ENCODE results near the gene SLC25A27. TPM values are rescaled to one million over a fixed set of nuclear protein-coding genes. Genes with fewer than 3 reads are reported as not detected.

SLC25A27 gene
- total and polyA plus RNA-seq, 7 experiments from 2014 or later = 0.48 to 5.7 (median 1.8) TPM; not detected in 2

DNA sequence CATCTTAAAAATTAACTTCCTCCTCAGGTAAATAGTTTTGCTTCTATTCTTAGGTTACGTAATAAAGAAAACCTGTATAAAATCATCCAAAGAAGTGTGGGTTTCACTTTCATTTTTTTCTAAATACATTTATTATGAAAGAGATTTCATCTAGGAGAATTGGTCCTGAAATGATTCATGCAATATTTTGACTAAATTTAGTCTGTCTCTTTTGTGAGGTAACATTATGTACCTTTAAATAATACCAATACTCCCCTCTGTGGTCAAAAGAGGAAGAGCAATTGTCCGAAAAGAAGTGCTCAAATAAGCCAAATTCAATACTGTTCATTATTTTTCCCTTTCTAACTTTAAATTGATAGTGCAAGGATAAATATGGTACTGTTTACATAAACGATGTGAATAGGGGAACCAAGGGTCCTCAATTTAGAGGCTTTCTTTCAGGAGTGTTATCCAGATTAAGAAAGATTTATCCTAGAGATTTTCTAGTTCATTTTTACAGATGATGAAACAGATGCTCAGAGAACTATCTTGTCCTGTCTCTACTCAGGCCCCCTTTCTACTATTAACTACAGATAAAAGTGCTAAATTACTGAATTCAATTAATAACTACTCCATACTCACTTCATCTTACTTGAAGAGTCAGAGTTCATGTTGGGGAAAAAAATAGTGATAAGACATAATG is 26.4 kb upstream of the SLC25A27 start:
- CTCF ChIA-PET = no interaction called here
- Mint-ChIP-seq H3K27me3 (peaks cover 7 to 34% (median 17%) of the 10 kb centered on the region in 5 donors), H3K4me1 (peaks cover 0 to 6% (median 4%) of the 10 kb centered on the region in 7 donors)

GRCh38 chr6:46626976-46627375 is 25.8 kb upstream of the SLC25A27 start:
- no peak overlapping the region for H3K4me3 Mint-ChIP-seq
- no peaks in the 10 kb centered on the region for H3K36me3 Mint-ChIP-seq
- ChIA-PET CTCF (no interaction called here), POLR2A (no interaction called here)
- peaks cover 0 to 6% (median 4%) of the 10 kb centered on the region in 7 donors for H3K4me1 Mint-ChIP-seq
- H3K27ac Mint-ChIP-seq = no peak overlapping the region
- Histone ChIP-seq H3K27me3 (ENCODE audit: control insufficient read depth in 2 of 2, insufficient read depth in 2 of 2, low read length in 2 of 2) (peaks cover 0 to 3% of the 10 kb centered on the region in 2 donors), H3K9me3 (ENCODE audit: control insufficient read depth in 2 of 3, low read length in 3 of 3) (no peaks in the 10 kb centered on the region), H3K27ac (ENCODE audit: low read depth, low read length) (no peak overlapping the region), H3K4me1 (ENCODE audit: control insufficient read depth in 2 of 2, insufficient read depth in 2 of 2, low read length in 2 of 2) (no peaks in the 10 kb centered on the region), H3K36me3 (ENCODE audit: control insufficient read depth in 2 of 3, insufficient read depth in 3 of 3, low read length in 3 of 3) (no peaks in the 10 kb centered on the region), H3K4me3 (ENCODE audit: low read length) (no peak overlapping the region)
- DNase-seq (no peak), ATAC-seq (no peak)
- H3K9me3 Mint-ChIP-seq = no peaks in the 10 kb centered on the region
- peaks cover 9 to 32% (median 17%) of the 10 kb centered on the region in 5 donors for H3K27me3 Mint-ChIP-seq
- intact Hi-C loops (cut with micrococcal nuclease) = loop anchor here (1.0 kb wide), 3 partner anchors 208 to 537 kb away; no protein-coding TSS in a partner anchor

More for the DNA sequence above, 26.4 kb upstream of the SLC25A27 start:
- Mint-ChIP-seq H3K4me3 (peak overlapping the region in 5 of 10 donors; percentile 5 to 70 (median 47)), H3K27ac (peak overlapping the region in 1 of 9 donors; percentile 0), H3K9me3 (no peaks in the 10 kb centered on the region), H3K36me3 (no peaks in the 10 kb centered on the region)
- POLR2A ChIA-PET = no interaction called here
- intact Hi-C loops (cut with micrococcal nuclease) = loop anchor here (1.0 kb wide), 3 partner anchors 207 to 536 kb away; no protein-coding TSS in a partner anchor
- H3K27me3 ChIP-seq (ENCODE audit: control insufficient read depth in 2 of 2, insufficient read depth in 2 of 2, low read length in 2 of 2) = peaks cover 0 to 3% of the 10 kb centered on the region in 2 donors
- no peak overlapping the region for H3K27ac ChIP-seq (ENCODE audit: low read depth, low read length)
- DNase-seq (peak in 4 of 9 donors; percentile 1 to 8 (median 2)), ATAC-seq (no peak)
- no peaks in the 10 kb centered on the region for H3K36me3 ChIP-seq (ENCODE audit: control insufficient read depth in 2 of 3, insufficient read depth in 3 of 3, low read length in 3 of 3)
- H3K4me3 ChIP-seq (ENCODE audit: low read length) = no peak overlapping the region
- no peaks in the 10 kb centered on the region for H3K9me3 ChIP-seq (ENCODE audit: control insufficient read depth in 2 of 3, low read length in 3 of 3)
- no peaks in the 10 kb centered on the region for H3K4me1 ChIP-seq (ENCODE audit: control insufficient read depth in 2 of 2, insufficient read depth in 2 of 2, low read length in 2 of 2)

DNA sequence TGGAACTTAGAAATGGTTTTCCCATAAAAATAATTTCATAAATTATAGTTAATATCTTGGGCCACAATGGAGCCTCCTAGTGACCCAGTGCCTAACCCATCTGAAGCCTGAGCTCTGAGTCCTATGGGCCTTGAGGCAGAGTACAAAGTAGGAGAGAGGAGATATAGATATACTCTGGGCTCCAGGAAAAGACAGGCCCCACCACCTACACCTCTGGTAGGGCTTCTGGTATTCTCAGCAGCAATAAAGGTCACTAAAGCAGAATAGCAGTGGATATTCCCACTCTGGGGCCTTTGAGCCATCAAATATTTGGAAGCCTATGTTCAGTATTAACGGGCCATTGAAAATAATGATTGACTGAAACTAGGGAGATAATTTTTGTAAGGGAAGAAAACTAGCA is 24.3 kb upstream of the SLC25A27 start:
- no peak overlapping the region for H3K4me3 Mint-ChIP-seq
- no peak overlapping the region for H3K27ac ChIP-seq (ENCODE audit: low read depth, low read length)
- H3K9me3 Mint-ChIP-seq = no peaks in the 10 kb centered on the region
- H3K4me3 ChIP-seq (ENCODE audit: low read length) = no peak overlapping the region
- H3K36me3 Mint-ChIP-seq = no peaks in the 10 kb centered on the region
- ChIA-PET POLR2A (no interaction called here), CTCF (no interaction called here)
- peaks cover 0 to 6% (median 4%) of the 10 kb centered on the region in 7 donors for H3K4me1 Mint-ChIP-seq
- no peaks in the 10 kb centered on the region for H3K36me3 ChIP-seq (ENCODE audit: control insufficient read depth in 2 of 3, insufficient read depth in 3 of 3, low read length in 3 of 3)
- DNase-seq (no peak), ATAC-seq (no peak)
- H3K9me3 ChIP-seq (ENCODE audit: control insufficient read depth in 2 of 3, low read length in 3 of 3) = no peaks in the 10 kb centered on the region
- H3K27ac Mint-ChIP-seq = no peak overlapping the region
- H3K4me1 ChIP-seq (ENCODE audit: control insufficient read depth in 2 of 2, insufficient read depth in 2 of 2, low read length in 2 of 2) = no peaks in the 10 kb centered on the region
- peaks cover 3 to 26% (median 13%) of the 10 kb centered on the region in 5 donors for H3K27me3 Mint-ChIP-seq
- peaks cover 0 to 3% of the 10 kb centered on the region in 2 donors for H3K27me3 ChIP-seq (ENCODE audit: control insufficient read depth in 2 of 2, insufficient read depth in 2 of 2, low read length in 2 of 2)
- intact Hi-C loops (cut with micrococcal nuclease) = no loop called here

DNA sequence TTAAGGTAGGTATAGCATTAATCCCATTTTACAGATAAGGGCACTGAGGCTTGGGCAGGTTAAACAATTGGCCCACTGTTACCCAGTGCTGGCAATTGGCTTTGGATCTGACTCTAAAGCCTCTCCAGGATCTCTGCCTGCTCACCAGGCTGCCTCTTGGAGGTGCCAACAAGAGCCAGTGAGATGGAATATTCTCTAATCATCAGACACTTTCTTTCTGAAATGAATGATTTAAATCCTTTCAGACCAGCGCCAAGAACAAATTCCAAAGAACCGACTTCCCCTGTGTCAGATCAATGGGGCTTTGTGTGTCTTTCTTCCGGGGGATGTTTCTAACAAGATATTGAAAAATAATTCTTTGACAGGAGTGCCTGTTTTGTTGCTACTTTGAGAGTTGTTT is 23.8 kb upstream of the SLC25A27 start:
- no peak overlapping the region for H3K4me3 ChIP-seq (ENCODE audit: low read length)
- ChIA-PET POLR2A (no interaction called here), CTCF (no interaction called here)
- H3K27me3 Mint-ChIP-seq = peaks cover 0 to 21% (median 9%) of the 10 kb centered on the region in 5 donors
- no peaks in the 10 kb centered on the region for H3K9me3 ChIP-seq (ENCODE audit: control insufficient read depth in 2 of 3, low read length in 3 of 3)
- H3K27ac Mint-ChIP-seq = no peak overlapping the region
- ATAC-seq (no peak), DNase-seq (no peak)
- H3K4me3 Mint-ChIP-seq = no peak overlapping the region
- no peaks in the 10 kb centered on the region for H3K9me3 Mint-ChIP-seq
- no peak overlapping the region for H3K27ac ChIP-seq (ENCODE audit: low read depth, low read length)
- no peaks in the 10 kb centered on the region for H3K4me1 ChIP-seq (ENCODE audit: control insufficient read depth in 2 of 2, insufficient read depth in 2 of 2, low read length in 2 of 2)
- intact Hi-C loops (cut with micrococcal nuclease) = no loop called here
- H3K4me1 Mint-ChIP-seq = peaks cover 0 to 6% (median 4%) of the 10 kb centered on the region in 7 donors
- H3K36me3 ChIP-seq (ENCODE audit: control insufficient read depth in 2 of 3, insufficient read depth in 3 of 3, low read length in 3 of 3) = no peaks in the 10 kb centered on the region
- H3K27me3 ChIP-seq (ENCODE audit: control insufficient read depth in 2 of 2, insufficient read depth in 2 of 2, low read length in 2 of 2) = peaks cover 0 to 3% of the 10 kb centered on the region in 2 donors
- no peaks in the 10 kb centered on the region for H3K36me3 Mint-ChIP-seq

DNA sequence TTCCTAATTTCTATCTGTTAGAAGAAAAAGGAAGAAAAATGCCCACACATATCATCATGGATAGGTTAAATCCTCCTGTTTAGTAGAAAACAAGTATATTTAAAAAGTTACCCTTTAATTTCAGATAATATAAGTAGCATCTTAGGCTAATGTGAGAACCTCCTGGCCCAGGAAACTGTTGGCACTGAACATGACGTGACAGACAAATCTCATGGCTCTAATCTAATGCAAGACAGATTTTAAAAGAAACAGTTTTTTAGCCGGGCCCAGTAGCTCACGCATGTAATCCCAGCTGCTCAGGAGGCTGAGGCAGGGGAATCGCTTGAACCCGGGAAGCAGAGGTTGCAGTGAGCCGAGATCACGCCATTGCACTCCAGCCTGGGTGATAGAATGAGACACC is 23.1 kb upstream of the SLC25A27 start:
- H3K9me3 ChIP-seq (ENCODE audit: control insufficient read depth in 2 of 3, low read length in 3 of 3) = no peaks in the 10 kb centered on the region

DNA sequence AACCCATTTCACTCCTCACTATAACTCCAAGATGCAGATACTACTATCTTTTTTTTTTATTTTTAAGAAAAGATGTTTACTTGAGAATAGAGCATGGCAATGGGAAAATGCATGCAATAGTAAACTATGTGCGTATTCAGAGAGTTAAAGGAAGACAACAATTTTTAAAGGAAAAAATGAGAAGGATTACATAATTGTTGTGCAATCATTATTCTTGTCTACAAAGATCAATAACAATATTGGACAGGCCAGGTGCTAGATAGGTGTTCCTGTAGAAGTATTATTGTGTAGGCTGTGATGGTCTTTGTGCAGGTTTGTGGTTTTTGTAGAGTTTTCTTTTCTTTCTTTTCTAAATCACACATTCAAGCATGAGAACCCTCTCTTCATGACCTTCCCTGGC is 20.7 kb upstream of the SLC25A27 start:
- no peaks in the 10 kb centered on the region for H3K27me3 ChIP-seq (ENCODE audit: control insufficient read depth in 2 of 2, insufficient read depth in 2 of 2, low read length in 2 of 2)
- Mint-ChIP-seq H3K9me3 (no peaks in the 10 kb centered on the region), H3K36me3 (no peaks in the 10 kb centered on the region), H3K4me1 (no peaks in the 10 kb centered on the region), H3K27ac (no peak overlapping the region), H3K4me3 (no peak overlapping the region), H3K27me3 (peaks cover 0 to 15% (median 5%) of the 10 kb centered on the region in 5 donors)
- no peak overlapping the region for H3K27ac ChIP-seq (ENCODE audit: low read depth, low read length)
- no peaks in the 10 kb centered on the region for H3K36me3 ChIP-seq (ENCODE audit: control insufficient read depth in 2 of 3, insufficient read depth in 3 of 3, low read length in 3 of 3)
- ChIA-PET CTCF (no interaction called here), POLR2A (no interaction called here)
- no peak overlapping the region for H3K4me3 ChIP-seq (ENCODE audit: low read length)
- intact Hi-C loops (cut with micrococcal nuclease) = no loop called here
- DNase-seq (no peak), ATAC-seq (no peak)
- H3K4me1 ChIP-seq (ENCODE audit: control insufficient read depth in 2 of 2, insufficient read depth in 2 of 2, low read length in 2 of 2) = no peaks in the 10 kb centered on the region
- no peaks in the 10 kb centered on the region for H3K9me3 ChIP-seq (ENCODE audit: control insufficient read depth in 2 of 3, low read length in 3 of 3)

More for the DNA sequence above, 23.1 kb upstream of the SLC25A27 start:
- H3K27me3 Mint-ChIP-seq = peaks cover 0 to 17% (median 9%) of the 10 kb centered on the region in 5 donors
- no peak overlapping the region for H3K4me3 Mint-ChIP-seq
- Histone ChIP-seq H3K4me1 (ENCODE audit: control insufficient read depth in 2 of 2, insufficient read depth in 2 of 2, low read length in 2 of 2) (no peaks in the 10 kb centered on the region), H3K27ac (ENCODE audit: low read depth, low read length) (no peak overlapping the region), H3K36me3 (ENCODE audit: control insufficient read depth in 2 of 3, insufficient read depth in 3 of 3, low read length in 3 of 3) (no peaks in the 10 kb centered on the region), H3K27me3 (ENCODE audit: control insufficient read depth in 2 of 2, insufficient read depth in 2 of 2, low read length in 2 of 2) (peaks cover 0 to 3% of the 10 kb centered on the region in 2 donors), H3K4me3 (ENCODE audit: low read length) (no peak overlapping the region)
- POLR2A ChIA-PET = no interaction called here
- peaks cover 0 to 6% (median 4%) of the 10 kb centered on the region in 7 donors for H3K4me1 Mint-ChIP-seq
- CTCF ChIA-PET = no interaction called here
- DNase-seq (no peak), ATAC-seq (no peak)
- H3K9me3 Mint-ChIP-seq = no peaks in the 10 kb centered on the region
- no peaks in the 10 kb centered on the region for H3K36me3 Mint-ChIP-seq
- H3K27ac Mint-ChIP-seq = no peak overlapping the region
- intact Hi-C loops (cut with micrococcal nuclease) = no loop called here

DNA sequence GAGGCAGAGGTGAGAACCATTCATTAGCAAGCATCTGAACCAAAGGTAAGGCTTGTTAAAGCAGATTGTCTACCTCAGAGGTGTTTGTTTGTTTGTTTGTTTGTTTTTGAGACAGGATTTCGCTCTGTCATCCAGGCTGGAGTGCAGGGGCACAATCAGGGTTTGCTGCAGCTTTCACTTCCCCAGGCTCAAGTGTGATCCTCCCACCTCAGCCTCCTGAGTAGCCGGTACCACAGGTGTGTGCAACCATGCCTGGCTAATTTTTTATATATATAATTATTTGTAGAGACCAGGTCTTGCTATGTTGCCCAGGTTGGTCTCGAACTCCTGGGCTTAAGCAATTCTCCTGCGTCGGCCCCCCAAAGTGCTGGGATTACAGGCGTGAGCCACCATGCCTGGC is 17.3 kb upstream of the SLC25A27 start:
- H3K9me3 ChIP-seq (ENCODE audit: control insufficient read depth in 2 of 3, low read length in 3 of 3) = no peaks in the 10 kb centered on the region
- Mint-ChIP-seq H3K4me3 (no peak overlapping the region), H3K36me3 (no peaks in the 10 kb centered on the region), H3K9me3 (no peaks in the 10 kb centered on the region), H3K27me3 (peaks cover 5 to 24% (median 8%) of the 10 kb centered on the region in 5 donors), H3K27ac (no peak overlapping the region), H3K4me1 (no peaks in the 10 kb centered on the region)
- H3K27ac ChIP-seq (ENCODE audit: low read depth, low read length) = no peak overlapping the region
- H3K36me3 ChIP-seq (ENCODE audit: control insufficient read depth in 2 of 3, insufficient read depth in 3 of 3, low read length in 3 of 3) = no peaks in the 10 kb centered on the region
- no peak for ATAC-seq
- no peaks in the 10 kb centered on the region for H3K4me1 ChIP-seq (ENCODE audit: control insufficient read depth in 2 of 2, insufficient read depth in 2 of 2, low read length in 2 of 2)
- no peak for DNase-seq
- no peaks in the 10 kb centered on the region for H3K27me3 ChIP-seq (ENCODE audit: control insufficient read depth in 2 of 2, insufficient read depth in 2 of 2, low read length in 2 of 2)
- no peak overlapping the region for H3K4me3 ChIP-seq (ENCODE audit: low read length)
- ChIA-PET POLR2A (no interaction called here), CTCF (no interaction called here)
- intact Hi-C loops (cut with micrococcal nuclease) = no loop called here
